Endodermal cell (in vitro differentiated cells): ENCODE results near the gene DGKK. TPM values are rescaled to one million over a fixed set of nuclear protein-coding genes. Genes with fewer than 3 reads are reported as not detected.
A peak's percentile ranks its signal among the peaks of the same experiment; 100 is the strongest.

Experiments used
- DNase-seq: peaks from one replicate; pipeline ENCODE4 v3.0.0-alpha.2; 2017
- H3K27ac ChIP-seq: 2 replicates; pipeline ENCODE4 v1.5.1; 2013; ENCODE audit warnings: mild to moderate bottlenecking, low read depth, low read length, moderate library complexity
- H3K27me3 ChIP-seq: 2 replicates; pipeline ENCODE4 v1.6.1; 2013; ENCODE audit warnings: mild to moderate bottlenecking, low read length, moderate library complexity; ENCODE audit not compliant: insufficient read depth, control insufficient read depth, poor library complexity, severe bottlenecking
- H3K36me3 ChIP-seq: 2 replicates; pipeline ENCODE4 v1.7.0; 2013; ENCODE audit warnings: mild to moderate bottlenecking, low read length, moderate library complexity; ENCODE audit not compliant: control insufficient read depth, insufficient read depth
- H3K4me1 ChIP-seq: one replicate; pipeline ENCODE4 v1.7.0; 2013; ENCODE audit warnings: low read length; ENCODE audit not compliant: control insufficient read depth, insufficient read depth
- H3K4me3 ChIP-seq: 2 replicates; pipeline ENCODE4 v1.5.1; 2013; ENCODE audit warnings: mild to moderate bottlenecking, low read length, moderate library complexity
- H3K9ac ChIP-seq: 2 replicates; pipeline ENCODE4 v1.6.1; 2013; ENCODE audit warnings: mild to moderate bottlenecking, low read length, moderate library complexity; ENCODE audit not compliant: poor library complexity, severe bottlenecking; ENCODE audit errors: extremely low read depth
- H3K9me3 ChIP-seq: 2 replicates; pipeline ENCODE4 v1.6.1; 2013; ENCODE audit warnings: mild to moderate bottlenecking, low read length, moderate library complexity; ENCODE audit not compliant: control insufficient read depth
- H3K27ac Mint-ChIP-seq: 2 replicates; pipeline ENCODE4 v1.8.0; 2020; ENCODE audit warnings: mixed read lengths
- H3K27me3 Mint-ChIP-seq: 2 replicates; pipeline ENCODE4 v1.8.0; 2021; ENCODE audit warnings: mild to moderate bottlenecking, mixed read lengths; ENCODE audit not compliant: insufficient read depth
- H3K36me3 Mint-ChIP-seq: 2 replicates; pipeline ENCODE4 v1.8.0; 2020; ENCODE audit warnings: low read depth, mixed read lengths
- H3K4me1 Mint-ChIP-seq: 2 replicates; pipeline ENCODE4 v1.8.0; 2020; ENCODE audit warnings: mixed read lengths
- H3K4me3 Mint-ChIP-seq: 2 replicates; pipeline ENCODE4 v1.8.0; 2020; ENCODE audit warnings: mild to moderate bottlenecking, moderate library complexity, mixed read lengths
- H3K9me3 Mint-ChIP-seq: 2 replicates; pipeline ENCODE4 v1.8.0; 2020; ENCODE audit warnings: mild to moderate bottlenecking, mixed read lengths
- WGBS, 2 experiments: methylation state at CpG; one replicate each; pipeline versions ENCODE4 v1.1.5 to v1.1.7; 2013; ENCODE audit warnings: missing lambda C conversion rate in 2 of 2, mixed read lengths in 1 of 2; ENCODE audit not compliant: insufficient coverage in 1 of 2, insufficient read length in 1 of 2; 5-methylcytosine and 5-hydroxymethylcytosine counted together
- total RNA-seq, 2 donors: library from RNA; stranded (reverse); fragmentation: NEBNext Ultra II Directional in 1 of 2; extraction: Animal tissue kit (Norgen Biotek cat#: 25700) in 1 of 2; gene quantifications; 2 replicates in 1 of 2; 3 replicates in 1 of 2; pipeline ENCODE4 v1.2.1, GENCODE V29; 2021
- TF ChIP-seq, protein P1 (sequence below): fragments of 200-600 bp; sonication (generic); conservative IDR thresholded peaks from 2 replicates; pipeline ENCODE4 v1.5.0; 2021; ENCODE audit warnings: antibody characterized with exemption, mild to moderate bottlenecking

DGKK gene
- total RNA-seq, 2 donors from 2014 or later: 3.5 to 4.8 TPM

- Histone ChIP-seq H3K9me3 (no peaks in the 10 kb centered on the region), H3K4me3 (no peak overlapping the region), H3K4me1 (no peaks in the 10 kb centered on the region), H3K36me3 (no peaks in the 10 kb centered on the region), H3K9ac (no peak overlapping the region), H3K27ac (no peak overlapping the region), H3K27me3 (peaks cover 65% of the 10 kb centered on the region)
- Mint-ChIP-seq H3K27me3 (peaks cover 80% of the 10 kb centered on the region), H3K27ac (no peak overlapping the region), H3K4me3 (peak overlapping the region; percentile 55), H3K36me3 (no peaks in the 10 kb centered on the region), H3K4me1 (peaks cover 7% of the 10 kb centered on the region), H3K9me3 (peaks cover 46% of the 10 kb centered on the region)
- WGBS, 2 experiments: 2% methylated on average over 13 of the region's 23 CpGs; no CpG with 5 or more reads in 1 of the 2 experiments
- TF ChIP-seq, protein P1, sequence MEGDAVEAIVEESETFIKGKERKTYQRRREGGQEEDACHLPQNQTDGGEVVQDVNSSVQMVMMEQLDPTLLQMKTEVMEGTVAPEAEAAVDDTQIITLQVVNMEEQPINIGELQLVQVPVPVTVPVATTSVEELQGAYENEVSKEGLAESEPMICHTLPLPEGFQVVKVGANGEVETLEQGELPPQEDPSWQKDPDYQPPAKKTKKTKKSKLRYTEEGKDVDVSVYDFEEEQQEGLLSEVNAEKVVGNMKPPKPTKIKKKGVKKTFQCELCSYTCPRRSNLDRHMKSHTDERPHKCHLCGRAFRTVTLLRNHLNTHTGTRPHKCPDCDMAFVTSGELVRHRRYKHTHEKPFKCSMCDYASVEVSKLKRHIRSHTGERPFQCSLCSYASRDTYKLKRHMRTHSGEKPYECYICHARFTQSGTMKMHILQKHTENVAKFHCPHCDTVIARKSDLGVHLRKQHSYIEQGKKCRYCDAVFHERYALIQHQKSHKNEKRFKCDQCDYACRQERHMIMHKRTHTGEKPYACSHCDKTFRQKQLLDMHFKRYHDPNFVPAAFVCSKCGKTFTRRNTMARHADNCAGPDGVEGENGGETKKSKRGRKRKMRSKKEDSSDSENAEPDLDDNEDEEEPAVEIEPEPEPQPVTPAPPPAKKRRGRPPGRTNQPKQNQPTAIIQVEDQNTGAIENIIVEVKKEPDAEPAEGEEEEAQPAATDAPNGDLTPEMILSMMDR: no peak
- peak; percentile 55 for DNase-seq
These were observed 765 bp upstream of the DGKK start for GRCh38 chrX:50471390-50471789.

DNA sequence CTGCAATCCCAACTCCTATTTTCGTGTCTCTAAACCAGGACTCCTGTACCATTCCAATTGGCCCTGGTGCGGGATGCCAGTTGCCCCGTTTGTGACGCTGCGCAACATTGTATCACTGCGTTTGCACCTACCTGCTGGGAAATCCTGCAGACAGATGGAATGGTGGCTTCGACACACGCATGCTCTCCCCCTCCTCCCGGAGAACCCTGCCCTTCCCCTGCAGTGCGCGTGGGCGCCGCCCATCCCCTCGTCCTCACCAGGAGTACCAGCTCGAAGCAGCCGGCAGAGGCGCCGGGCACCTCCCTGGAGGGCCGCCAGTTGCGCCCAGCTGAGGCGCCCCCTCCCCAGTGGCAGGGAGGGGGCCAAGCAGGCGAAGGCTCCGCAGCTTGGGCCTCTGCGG is 1.4 kb downstream of the DGKK start:
- peak overlapping the region; percentile 55 for H3K4me3 Mint-ChIP-seq
- H3K4me1 Mint-ChIP-seq: peaks cover 3% of the 10 kb centered on the region
- Histone ChIP-seq H3K9me3 (no peaks in the 10 kb centered on the region), H3K27me3 (peaks cover 65% of the 10 kb centered on the region), H3K4me1 (no peaks in the 10 kb centered on the region), H3K9ac (no peak overlapping the region), H3K36me3 (no peaks in the 10 kb centered on the region), H3K27ac (no peak overlapping the region), H3K4me3 (peak overlapping the region; percentile 53)
- TF ChIP-seq, protein P1: peak; percentile 24
- peaks cover 37% of the 10 kb centered on the region for H3K9me3 Mint-ChIP-seq
- peaks cover 84% of the 10 kb centered on the region for H3K27me3 Mint-ChIP-seq
- 0% methylated on average over 1 to 23 of the region's 24 CpGs for WGBS, 2 experiments
- no peaks in the 10 kb centered on the region for H3K36me3 Mint-ChIP-seq
- DNase-seq: peak; percentile 65
- no peak overlapping the region for H3K27ac Mint-ChIP-seq

- H3K4me1 ChIP-seq: no peaks in the 10 kb centered on the region
- no peak for DNase-seq
- no peaks in the 10 kb centered on the region for H3K9me3 ChIP-seq
- H3K27ac Mint-ChIP-seq: no peak overlapping the region
- H3K27me3 Mint-ChIP-seq: peaks cover 6% of the 10 kb centered on the region
- H3K27ac ChIP-seq: no peak overlapping the region
- H3K36me3 ChIP-seq: no peaks in the 10 kb centered on the region
- H3K4me1 Mint-ChIP-seq: peaks cover 1% of the 10 kb centered on the region
- H3K9ac ChIP-seq: no peak overlapping the region
- H3K27me3 ChIP-seq: no peaks in the 10 kb centered on the region
- 20 to 29% methylated on average over 1 of the region's 1 CpG for WGBS, 2 experiments
- peaks cover 15% of the 10 kb centered on the region for H3K9me3 Mint-ChIP-seq
- no peaks in the 10 kb centered on the region for H3K36me3 Mint-ChIP-seq
- H3K4me3 ChIP-seq: no peak overlapping the region
- TF ChIP-seq, protein P1: no peak
- H3K4me3 Mint-ChIP-seq: no peak overlapping the region
These were observed 11.0 kb downstream of the DGKK start for GRCh38 chrX:50459615-50460014.
